PC-3 (cell line): ENCODE results near the gene ATXN7L3.

Experiments used
- CTCF ChIP-seq: fragments of 300-600 bp; sonication (generic); conservative IDR thresholded peaks from 2 replicates; pipeline ENCODE4 v1.5.1; 2017; ENCODE audit warnings: antibody characterized with exemption, low read depth, mild to moderate bottlenecking, low read length
- EZH2phosphoT487 ChIP-seq: fragments of 300-600 bp; sonication (generic); IDR thresholded peaks from 2 replicates; pipeline ENCODE4 v1.6.1; 2018; ENCODE audit warnings: mild to moderate bottlenecking, antibody characterized with exemption, low read length, borderline replicate concordance

- TF ChIP-seq CTCF (no peak), EZH2phosphoT487 (no peak)
Measured at GRCh38 chr17:44155488-44155887, 44.2 kb downstream of the ATXN7L3 start.
